Naive thymus-derived CD8-positive, alpha-beta T cell (primary cell): ENCODE results near the gene MUC16. TPM values are rescaled to one million over a fixed set of nuclear protein-coding genes. Genes with fewer than 3 reads are reported as not detected.

Experiments
- ATAC-seq, 2 donors: fragments of 150-1000 bp; cut with Tn5 transposase in 1 of 2; sonication (Bioruptor Pico), chemical (Tn5 transposase) in 1 of 2; 1 replicate in 1 of 2; 2 replicates in 1 of 2; pipeline ENCODE4 v1.10.0; 2021; ENCODE audit warnings: mild to moderate bottlenecking in 2 of 2, moderate library complexity in 2 of 2
- POLR2A ChIA-PET: fragments of 350-600 bp; sonication (Branson Sonifier 250); formaldehyde crosslinking; loops from one replicate; lab custom pipeline; 2021; ENCODE audit warnings: antibody characterized with exemption; lab: Charles Lee
- DNase-seq, 10 donors: peaks; one replicate each; pipeline versions ENCODE4 v3.0.0 to v3.0.0-alpha.2; 2020 to 2022
- H3K27ac Mint-ChIP-seq, 10 donors: one replicate each; pipeline ENCODE4 v1.8.0; 2020 to 2022; ENCODE audit warnings: mild to moderate bottlenecking in 10 of 10, mixed read lengths in 10 of 10, moderate library complexity in 4 of 10, inconsistent platforms in 1 of 10
- H3K27me3 Mint-ChIP-seq, 5 donors: one replicate each; pipeline ENCODE4 v1.8.0; 2021 to 2022; ENCODE audit warnings: mixed read lengths in 5 of 5
- H3K36me3 Mint-ChIP-seq, 3 donors: one replicate each; pipeline ENCODE4 v1.8.0; 2020 to 2022; ENCODE audit warnings: mixed read lengths in 3 of 3, mild to moderate bottlenecking in 2 of 3, inconsistent platforms in 1 of 3
- H3K4me1 Mint-ChIP-seq, 4 donors: one replicate each; pipeline ENCODE4 v1.8.0; 2021 to 2022; ENCODE audit warnings: mixed read lengths in 4 of 4
- H3K4me3 Mint-ChIP-seq, 10 donors: one replicate each; pipeline ENCODE4 v1.8.0; 2020 to 2022; ENCODE audit warnings: mild to moderate bottlenecking in 10 of 10, mixed read lengths in 10 of 10, moderate library complexity in 6 of 10, inconsistent platforms in 1 of 10
- H3K9me3 Mint-ChIP-seq, 9 donors: one replicate each; pipeline ENCODE4 v1.8.0; 2020 to 2022; ENCODE audit warnings: mixed read lengths in 9 of 9, mild to moderate bottlenecking in 3 of 9, inconsistent platforms in 1 of 9, moderate library complexity in 1 of 9
- polyA plus RNA-seq, 3 donors: library from polyadenylated mRNA; unstranded; fragments of 300-500 nt; fragmentation: Illumina TruSeq; gene quantifications; one replicate each; pipeline ENCODE4 v1.2.3, GENCODE V29; 2021
- total RNA-seq, 8 experiments: library from RNA in 2 of 8; stranded (reverse) in 2 of 8; gene quantifications; one replicate each; pipeline ENCODE4 v1.2.3 and lab custom pipeline; 2021 to 2026

MUC16 gene
- total and polyA plus RNA-seq, 5 experiments from 2014 or later: not detected

DNA sequence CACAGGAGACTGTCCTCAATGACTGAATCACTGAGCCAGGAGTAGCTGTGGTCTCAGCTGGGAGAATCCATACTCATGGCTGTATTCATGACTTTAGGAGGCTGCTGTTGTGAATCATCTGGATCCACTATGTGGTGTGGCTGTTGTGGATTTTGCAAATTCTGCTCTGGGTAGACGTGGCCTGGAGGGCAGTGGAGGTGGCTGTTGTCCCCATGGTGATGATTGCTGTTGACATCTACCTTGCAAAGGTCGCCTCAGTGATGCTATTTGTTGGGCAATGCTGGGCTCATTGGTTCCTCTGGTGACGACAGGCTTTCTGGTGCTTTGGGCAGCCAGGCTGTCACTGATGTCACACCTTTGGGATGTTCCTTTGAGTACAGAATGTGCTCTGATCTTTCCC is 23.9 kb downstream of the MUC16 start:
- peaks cover 2 to 12% (median 7%) of the 10 kb centered on the region in 5 donors for H3K27me3 Mint-ChIP-seq

DNA sequence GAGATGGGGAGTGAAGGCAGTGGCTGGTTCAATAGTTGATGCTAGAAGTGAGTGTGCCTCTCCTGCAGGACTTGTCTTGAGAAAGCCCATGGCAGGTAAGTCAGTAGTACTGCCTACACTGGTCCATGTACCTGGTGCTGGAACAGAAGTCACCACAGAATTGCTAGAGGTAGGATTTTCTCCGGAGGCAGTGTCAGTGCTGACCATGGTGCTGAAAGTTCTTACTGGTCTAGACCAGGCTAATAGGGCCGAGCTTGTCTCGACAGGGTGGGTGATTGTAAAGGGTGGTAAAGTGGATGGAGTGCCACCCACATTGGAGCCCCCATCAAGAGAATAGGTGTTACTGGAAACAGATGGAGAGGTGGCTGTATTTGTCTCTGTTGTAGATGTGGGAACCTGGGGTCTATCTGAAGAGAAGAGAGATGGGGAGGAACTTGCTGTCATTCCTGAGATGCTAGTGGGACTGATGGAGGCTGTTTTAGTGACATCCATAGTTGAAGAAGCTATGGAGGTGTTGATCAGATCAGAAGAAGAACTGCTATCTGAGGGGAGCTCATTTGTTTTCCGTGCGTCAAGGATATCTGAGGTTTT is 36.6 kb downstream of the MUC16 start:
- POLR2A ChIA-PET: no interaction called here
- Mint-ChIP-seq H3K4me3 (no peak overlapping the region), H3K27ac (peak overlapping the region in 1 of 10 donors; percentile 11), H3K9me3 (peaks cover 0 to 28% (median 10%) of the 10 kb centered on the region in 9 donors), H3K36me3 (peaks cover 0 to 29% (median 0%) of the 10 kb centered on the region in 3 donors), H3K27me3 (peaks cover 0 to 46% (median 24%) of the 10 kb centered on the region in 5 donors), H3K4me1 (no peaks in the 10 kb centered on the region)
- ATAC-seq: no peak
- DNase-seq: peak in 1 of 10 donors; percentile 6

More for the DNA sequence above, 23.9 kb downstream of the MUC16 start:
- Mint-ChIP-seq H3K9me3 (peaks cover 0 to 9% (median 0%) of the 10 kb centered on the region in 9 donors), H3K36me3 (no peaks in the 10 kb centered on the region), H3K4me3 (no peak overlapping the region), H3K4me1 (no peaks in the 10 kb centered on the region), H3K27ac (no peak overlapping the region)
- ATAC-seq: no peak
- no peak for DNase-seq
- POLR2A ChIA-PET: no interaction called here

GRCh38 chr19:8965887-8966286 is 44.3 kb downstream of the MUC16 start:
- no peak overlapping the region for H3K4me3 Mint-ChIP-seq
- DNase-seq (no peak), ATAC-seq (no peak)
- H3K4me1 Mint-ChIP-seq: no peaks in the 10 kb centered on the region
- H3K9me3 Mint-ChIP-seq: peaks cover 0 to 9% (median 4%) of the 10 kb centered on the region in 9 donors
- POLR2A ChIA-PET: no interaction called here
- H3K27ac Mint-ChIP-seq: no peak overlapping the region
- H3K36me3 Mint-ChIP-seq: no peaks in the 10 kb centered on the region
- peaks cover 0 to 29% (median 19%) of the 10 kb centered on the region in 5 donors for H3K27me3 Mint-ChIP-seq

Other genes starting within 250 kb of the MUC16 start
- gene ZNF558, start 178.1 kb downstream of the MUC16 start, total RNA-seq: 10 to 100 TPM; 52.5 to 60.9 TPM
- 10 to 100 TPM in 1 of 3 donors, 1 to 10 TPM in 2; 3.9 to 10.6 (median 6.0) TPM for gene ZNF558, start 178.1 kb downstream of the MUC16 start, polyA plus RNA-seq
- gene MBD3L1, start 178.0 kb downstream of the MUC16 start, total RNA-seq: not detected
- not detected for gene MBD3L1, start 178.0 kb downstream of the MUC16 start, polyA plus RNA-seq
- not detected for gene OR1M1, start 76.7 kb upstream of the MUC16 start, total RNA-seq
- gene OR1M1, start 76.7 kb upstream of the MUC16 start, polyA plus RNA-seq: not detected
- not detected for gene OR7G2, start 97.1 kb upstream of the MUC16 start, total RNA-seq
- not detected for gene OR7G2, start 97.1 kb upstream of the MUC16 start, polyA plus RNA-seq
- gene OR7G1, start 105.4 kb upstream of the MUC16 start, total RNA-seq: not detected
- gene OR7G1, start 105.4 kb upstream of the MUC16 start, polyA plus RNA-seq: not detected
- gene OR7G3, start 116.5 kb upstream of the MUC16 start, total RNA-seq: not detected
- gene OR7G3, start 116.5 kb upstream of the MUC16 start, polyA plus RNA-seq: not detected
- gene ZNF317, start 130.0 kb upstream of the MUC16 start, total RNA-seq: 10 to 100 TPM; 56.5 to 67.4 TPM
- gene ZNF317, start 130.0 kb upstream of the MUC16 start, polyA plus RNA-seq: 10 to 100 TPM; 26.0 to 56.4 (median 31.9) TPM
- under 1 TPM in 1 of 2 experiments, not detected in 1; 0.11 TPM for gene OR7D2, start 168.6 kb upstream of the MUC16 start, total RNA-seq
- gene OR7D2, start 168.6 kb upstream of the MUC16 start, polyA plus RNA-seq: not detected
- not detected for gene OR7D4, start 209.2 kb upstream of the MUC16 start, total RNA-seq
- not detected for gene OR7D4, start 209.2 kb upstream of the MUC16 start, polyA plus RNA-seq
- not detected for gene OR7E24, start 240.5 kb upstream of the MUC16 start, total RNA-seq
- not detected for gene OR7E24, start 240.5 kb upstream of the MUC16 start, polyA plus RNA-seq